ENCODE measurements around the gene ZNF605. TPM values are rescaled to one million over a fixed set of nuclear protein-coding genes. Genes with fewer than 3 reads are reported as not detected.
A peak's percentile ranks its signal among the peaks of the same experiment; 100 is the strongest.
"Not testable (repeated sequence)": the region's sequence is repeated elsewhere in the genome, so short reads cannot be mapped to it uniquely, and the experiment has no call there.

The ZNF605 gene
- 7.7 and 14.2 TPM in 2 replicates for total RNA-seq

DNA sequence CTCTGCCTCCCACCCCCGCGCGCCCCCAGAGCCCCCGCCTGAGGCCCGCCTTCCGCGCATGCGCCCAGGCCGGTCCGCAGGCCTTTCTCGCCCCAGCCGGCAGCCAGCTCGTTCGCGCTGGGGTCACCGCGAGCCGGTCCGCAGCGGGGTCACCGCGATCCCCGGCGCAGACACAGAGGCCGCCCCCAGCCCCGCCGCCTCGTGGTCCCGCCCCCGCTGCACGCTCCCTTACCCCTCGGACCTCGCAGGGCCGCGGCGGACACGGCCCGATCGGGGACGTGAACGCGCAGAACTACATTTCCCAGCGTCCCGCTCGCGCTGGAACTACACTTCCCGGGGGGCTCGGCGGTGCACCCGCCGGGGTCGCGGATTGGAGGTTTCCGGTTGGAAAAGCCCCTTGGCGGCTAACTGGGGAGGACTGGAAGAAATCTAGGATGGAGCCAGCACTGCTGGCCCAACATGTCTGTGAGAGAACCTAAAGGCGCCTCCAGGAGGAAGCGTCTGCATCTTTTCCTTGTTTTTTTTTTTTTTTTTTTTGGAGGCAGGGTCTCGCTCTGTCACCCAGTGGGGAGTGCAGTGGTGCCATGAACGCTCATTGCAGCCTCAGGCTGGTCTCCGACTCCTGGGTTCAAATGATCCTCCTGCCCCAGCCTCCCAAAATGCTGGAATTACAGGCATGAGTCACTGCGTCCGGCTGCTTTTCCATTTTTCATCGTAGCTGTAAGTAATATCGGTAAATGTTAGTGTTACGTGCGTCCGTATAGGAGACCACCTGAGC, at the start of gene ZNF605:
Gene ZNF605, minus strand, starts transcription at position 296 of the 778 bp plus-strand sequence. CDS start 10,671 bp downstream, outside the sequence.
- TF ChIP-seq, protein P1, sequence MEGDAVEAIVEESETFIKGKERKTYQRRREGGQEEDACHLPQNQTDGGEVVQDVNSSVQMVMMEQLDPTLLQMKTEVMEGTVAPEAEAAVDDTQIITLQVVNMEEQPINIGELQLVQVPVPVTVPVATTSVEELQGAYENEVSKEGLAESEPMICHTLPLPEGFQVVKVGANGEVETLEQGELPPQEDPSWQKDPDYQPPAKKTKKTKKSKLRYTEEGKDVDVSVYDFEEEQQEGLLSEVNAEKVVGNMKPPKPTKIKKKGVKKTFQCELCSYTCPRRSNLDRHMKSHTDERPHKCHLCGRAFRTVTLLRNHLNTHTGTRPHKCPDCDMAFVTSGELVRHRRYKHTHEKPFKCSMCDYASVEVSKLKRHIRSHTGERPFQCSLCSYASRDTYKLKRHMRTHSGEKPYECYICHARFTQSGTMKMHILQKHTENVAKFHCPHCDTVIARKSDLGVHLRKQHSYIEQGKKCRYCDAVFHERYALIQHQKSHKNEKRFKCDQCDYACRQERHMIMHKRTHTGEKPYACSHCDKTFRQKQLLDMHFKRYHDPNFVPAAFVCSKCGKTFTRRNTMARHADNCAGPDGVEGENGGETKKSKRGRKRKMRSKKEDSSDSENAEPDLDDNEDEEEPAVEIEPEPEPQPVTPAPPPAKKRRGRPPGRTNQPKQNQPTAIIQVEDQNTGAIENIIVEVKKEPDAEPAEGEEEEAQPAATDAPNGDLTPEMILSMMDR (IDR thresholded peaks at IDR 0.05; ENCODE audit: insufficient read depth, low read depth, low read length): no peak
- DNase-seq (ENCODE audit: low read depth): peak; percentile 90

DNA sequence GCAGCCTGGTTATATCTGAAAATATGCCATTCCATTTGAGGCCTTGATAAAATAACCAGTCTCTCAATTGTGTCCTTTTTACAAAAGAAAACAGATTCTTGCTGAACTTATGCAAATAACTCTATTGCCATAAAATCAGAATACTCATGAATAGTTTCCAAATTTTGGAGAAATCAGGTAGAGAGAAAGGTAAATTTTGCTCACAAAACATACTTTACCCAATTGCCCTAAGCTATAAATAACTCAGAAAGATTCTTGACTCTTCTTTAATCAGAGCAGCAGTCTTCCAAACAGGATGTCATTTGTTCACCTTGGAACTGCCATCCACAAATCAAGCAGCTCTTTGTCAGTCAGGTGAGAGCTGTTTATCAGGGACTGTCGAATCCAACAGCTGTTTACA, 42.6 kb upstream of the ZNF605 start:
- TF ChIP-seq, protein P1 (IDR thresholded peaks at IDR 0.05; ENCODE audit: insufficient read depth, low read depth, low read length): no peak
- DNase-seq (ENCODE audit: low read depth): no peak
- no peak overlapping the region for H3K4me3 ChIP-seq (ENCODE audit: low read depth, low read length)

More for the DNA sequence above, at the start of gene ZNF605:
- peak within 1 kb of the TSS; percentile 92 for H3K4me3 ChIP-seq (ENCODE audit: low read depth, low read length)

DNA sequence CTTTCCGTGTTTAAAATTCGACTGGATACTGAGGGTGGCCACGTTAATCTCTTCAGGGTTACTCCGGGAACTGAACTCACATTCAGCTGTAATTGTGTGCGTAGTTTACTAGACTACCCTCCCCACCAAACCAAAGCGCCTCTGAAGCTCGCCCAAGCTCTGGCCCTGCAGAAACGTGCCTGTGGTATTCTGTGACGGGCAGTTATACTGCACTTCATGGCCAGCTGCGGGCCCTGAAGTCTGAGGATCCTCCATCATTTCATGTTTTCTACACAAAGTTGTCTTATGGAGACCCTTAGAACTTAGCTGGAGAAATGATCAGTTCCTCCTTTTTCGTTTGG, 30.7 kb upstream of the ZNF605 start:
- TF ChIP-seq, protein P1 (IDR thresholded peaks at IDR 0.05; ENCODE audit: insufficient read depth, low read depth, low read length): no peak
- DNase-seq (ENCODE audit: low read depth): peak; percentile 42
- peak overlapping the region; percentile 98 for H3K4me3 ChIP-seq (ENCODE audit: low read depth, low read length)

DNA sequence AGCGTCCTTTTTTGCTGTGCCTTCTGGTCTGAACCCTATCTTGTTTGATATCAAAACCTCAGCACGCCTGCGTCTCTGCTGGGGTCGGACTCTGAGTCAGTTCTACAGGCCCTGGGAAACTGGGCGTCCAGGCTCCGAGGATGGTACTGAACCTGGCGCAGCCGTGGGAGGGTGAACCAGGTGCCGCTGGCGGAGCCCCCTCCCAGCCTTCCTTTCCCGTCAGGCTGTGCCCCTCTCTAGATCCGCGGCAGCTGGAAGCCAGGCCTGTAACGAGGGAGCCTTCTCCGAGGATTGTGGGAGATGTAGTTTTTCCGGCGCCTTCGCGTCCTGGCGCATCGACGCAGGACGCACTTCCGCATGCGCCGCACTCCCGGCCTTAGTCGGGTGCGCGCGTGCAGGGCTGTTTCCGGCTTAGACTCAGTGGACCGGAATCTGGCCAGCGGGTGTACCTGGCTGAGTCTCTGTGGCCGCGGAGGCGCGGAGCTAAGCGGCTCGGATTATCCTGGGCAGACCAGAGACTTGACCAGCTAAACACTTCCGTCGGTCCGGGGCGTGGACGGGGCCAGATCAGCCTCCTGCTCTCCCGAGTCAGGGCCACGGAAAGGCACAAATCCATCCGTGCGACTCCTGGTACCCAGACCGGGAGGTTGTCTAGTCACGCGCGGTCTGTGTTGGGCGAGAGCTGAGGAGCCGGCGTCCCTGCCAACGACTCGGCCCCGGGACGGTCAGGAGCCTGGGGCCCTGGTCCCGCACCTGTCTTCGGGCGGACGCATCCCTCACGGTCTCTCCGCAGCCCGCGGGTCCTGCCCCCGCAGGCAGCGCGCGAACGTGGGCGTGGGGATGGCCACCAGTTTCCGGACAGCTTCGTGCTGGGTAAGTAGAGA, 30.1 kb upstream of the ZNF605 start, which contains the start of gene ZNF26:
Gene ZNF26, plus strand, starts transcription at position 367 of the 884 bp plus-strand sequence. Its CDS starts 474 bp downstream, at position 841.
- peak; percentile 89 for DNase-seq (ENCODE audit: low read depth)
- peak within 1 kb of the TSS; percentile 98 for H3K4me3 ChIP-seq (ENCODE audit: low read depth, low read length)
- TF ChIP-seq, protein P1 (IDR thresholded peaks at IDR 0.05; ENCODE audit: insufficient read depth, low read depth, low read length): no peak

DNA sequence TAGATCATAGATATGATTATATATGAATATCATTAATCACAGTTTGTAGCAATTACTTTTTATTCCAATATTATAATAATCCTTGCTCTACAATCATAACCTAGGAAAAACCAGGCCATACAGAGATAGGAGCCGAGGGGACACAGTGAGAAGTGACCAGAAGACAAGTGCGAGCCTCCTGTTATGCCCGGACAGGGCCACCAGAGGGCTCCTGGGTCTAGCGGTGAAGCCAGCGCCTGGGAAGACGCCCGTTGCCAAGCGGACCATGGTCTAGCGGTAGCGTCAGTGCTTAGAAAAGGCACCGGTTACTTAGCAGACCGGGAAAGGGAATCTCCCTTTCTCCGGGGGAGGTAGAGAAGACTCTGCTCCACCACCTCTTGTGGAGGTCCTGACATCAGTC, 20.8 kb upstream of the ZNF605 start:
- DNase-seq (ENCODE audit: low read depth): peak; percentile 14
- not testable (repeated sequence) for H3K4me3 ChIP-seq (ENCODE audit: low read depth, low read length)
- TF ChIP-seq, protein P1 (IDR thresholded peaks at IDR 0.05; ENCODE audit: insufficient read depth, low read depth, low read length): peak; percentile 52

DNA sequence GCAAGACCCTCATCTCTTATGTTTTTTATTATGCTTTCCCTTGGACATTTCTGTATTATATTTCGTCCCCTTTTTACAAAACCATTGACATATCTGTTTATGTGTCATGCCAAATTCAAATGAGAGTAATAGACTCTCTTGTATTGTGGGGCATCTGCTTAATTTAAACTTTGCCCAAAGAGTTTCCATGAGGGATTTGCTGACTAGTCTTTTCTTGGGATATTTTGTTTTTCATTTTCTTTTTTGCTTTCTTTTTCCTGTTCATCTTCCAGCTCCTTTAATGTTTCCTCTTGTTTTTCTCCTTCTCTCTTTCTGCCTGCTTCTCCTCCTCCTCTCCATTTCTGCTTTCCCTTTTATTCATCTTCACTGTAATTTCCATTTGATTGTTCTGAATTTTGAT, 16.3 kb upstream of the ZNF605 start:
- no peak for DNase-seq (ENCODE audit: low read depth)
- TF ChIP-seq, protein P1 (IDR thresholded peaks at IDR 0.05; ENCODE audit: insufficient read depth, low read depth, low read length): no peak
- no peak overlapping the region for H3K4me3 ChIP-seq (ENCODE audit: low read depth, low read length)
